CD4-positive, alpha-beta T cell treated with Interleukin-4 for 4 hours (primary cell): ENCODE results near the gene KRTAP5-7.
"Not testable (repeated sequence)": the region's sequence is repeated elsewhere in the genome, so short reads cannot be mapped to it uniquely, and the experiment has no call there.

Experiments
- DNase-seq: peaks from one replicate; pipeline ENCODE4 v3.0.0-alpha.2; 2020

Gene KRTAP5-7

GRCh38 chr11:71526796-71527575, at the start of gene KRTAP5-7:
Gene KRTAP5-7, plus strand, starts transcription at chr11:71527267. Its CDS starts 34 bp downstream, at chr11:71527301.
- not testable (repeated sequence) for DNase-seq

GRCh38 chr11:71477641-71478527, 49.2 kb upstream of the KRTAP5-7 start:
- DNase-seq: no peak

GRCh38 chr11:71478528-71478840, 48.6 kb upstream of the KRTAP5-7 start:
- DNase-seq: no peak

- no peak for DNase-seq
Measured at GRCh38 chr11:71481101-71481960, 45.7 kb upstream of the KRTAP5-7 start.

GRCh38 chr11:71482216-71482615, 44.9 kb upstream of the KRTAP5-7 start:
- DNase-seq: no peak

- DNase-seq: no peak
Measured at GRCh38 chr11:71482746-71483364, 44.2 kb upstream of the KRTAP5-7 start.

GRCh38 chr11:71483692-71484091, 43.4 kb upstream of the KRTAP5-7 start:
- DNase-seq: no peak

- no peak for DNase-seq
Measured at GRCh38 chr11:71484248-71485062, 42.6 kb upstream of the KRTAP5-7 start.

- DNase-seq: no peak
Measured at GRCh38 chr11:71485063-71485399, 42.0 kb upstream of the KRTAP5-7 start.

GRCh38 chr11:71485466-71485865, 41.6 kb upstream of the KRTAP5-7 start:
- DNase-seq: no peak

- no peak for DNase-seq
Measured at GRCh38 chr11:71486320-71486719, 40.7 kb upstream of the KRTAP5-7 start.

GRCh38 chr11:71488681-71489270, 38.3 kb upstream of the KRTAP5-7 start:
- DNase-seq: no peak

GRCh38 chr11:71489311-71490043, 37.6 kb upstream of the KRTAP5-7 start:
- DNase-seq: no peak

- no peak for DNase-seq
Measured at GRCh38 chr11:71490044-71490730, 36.9 kb upstream of the KRTAP5-7 start.

- DNase-seq: no peak
Measured at GRCh38 chr11:71490731-71491390, 36.2 kb upstream of the KRTAP5-7 start.

GRCh38 chr11:71491531-71491930, 35.5 kb upstream of the KRTAP5-7 start:
- no peak for DNase-seq

- DNase-seq: no peak
Measured at GRCh38 chr11:71491940-71492339, 35.1 kb upstream of the KRTAP5-7 start.

- no peak for DNase-seq
Measured at GRCh38 chr11:71495286-71496230, 31.5 kb upstream of the KRTAP5-7 start.
